HepG2 (cell line): ENCODE data around the gene STATH. TPM values are rescaled to one million over a fixed set of nuclear protein-coding genes. Genes with fewer than 3 reads are reported as not detected.

Source experiments
- ADNP ChIP-seq: sonication (generic); formaldehyde crosslinking; IDR thresholded peaks from 2 replicates; pipeline ENCODE4 v1.4.0; 2020; ENCODE audit warnings: missing genetic modification reagents
- AFF4 ChIP-seq: sonication (generic); formaldehyde crosslinking; IDR thresholded peaks from 2 replicates; pipeline ENCODE4 v1.4.0; 2020; ENCODE audit warnings: missing genetic modification reagents
- BORCS8-MEF2B ChIP-seq: sonication (generic); formaldehyde crosslinking; IDR thresholded peaks from 2 replicates; pipeline ENCODE4 v1.8.0; 2022; ENCODE audit warnings: mild to moderate bottlenecking, missing genetic modification reagents
- CBFB ChIP-seq: sonication (generic); formaldehyde crosslinking; IDR thresholded peaks from 2 replicates; pipeline ENCODE4 v1.4.0; 2020; ENCODE audit warnings: missing genetic modification reagents
- CBX1 ChIP-seq: IDR thresholded peaks from one replicate; pipeline ENCODE4 v1.6.1; 2016; ENCODE audit warnings: antibody characterized with exemption, low read depth
- DDIT3 ChIP-seq: sonication (generic); formaldehyde crosslinking; IDR thresholded peaks from 2 replicates; pipeline ENCODE4 v1.4.0; 2020; ENCODE audit warnings: mild to moderate bottlenecking, missing genetic modification reagents
- EHMT2 ChIP-seq: fragments of 200-600 bp; sonication (generic); IDR thresholded peaks from 2 replicates; pipeline ENCODE4 v1.7.0; 2017; ENCODE audit warnings: antibody characterized with exemption, low read depth, low read length, borderline replicate concordance
- GLI4 ChIP-seq: sonication (generic); formaldehyde crosslinking; IDR thresholded peaks from 2 replicates; pipeline ENCODE4 v1.5.1; 2020; ENCODE audit warnings: missing genetic modification reagents, mild to moderate bottlenecking, moderate library complexity, borderline replicate concordance
- HOXA9 ChIP-seq: sonication (generic); formaldehyde crosslinking; IDR thresholded peaks from 2 replicates; pipeline ENCODE4 v1.8.1; 2022; ENCODE audit warnings: missing genetic modification reagents, mild to moderate bottlenecking, moderate library complexity, borderline replicate concordance
- LCORL ChIP-seq, 2 experiments: fragments of 450-650 bp in 1 of 2; sonication (generic) in 1 of 2; formaldehyde crosslinking in 1 of 2; IDR thresholded peaks; 2 replicates each; pipeline versions ENCODE4 v1.5.0 to v1.6.1; 2017 to 2020; ENCODE audit warnings: antibody characterized with exemption in 1 of 2, missing genetic modification reagents in 1 of 2
- MED1 ChIP-seq: sonication (generic); formaldehyde crosslinking; IDR thresholded peaks from 2 replicates; pipeline ENCODE4 v1.4.0; 2020; ENCODE audit warnings: missing genetic modification reagents
- MXD1 ChIP-seq: sonication (generic); formaldehyde crosslinking; IDR thresholded peaks from 2 replicates; pipeline ENCODE4 v1.4.0; 2020; ENCODE audit warnings: mild to moderate bottlenecking, missing genetic modification reagents
- POGK ChIP-seq: sonication (generic); formaldehyde crosslinking; conservative IDR thresholded peaks from 2 replicates; pipeline ENCODE4 v1.8.0; 2022; ENCODE audit warnings: mild to moderate bottlenecking, moderate library complexity, missing genetic modification reagents
- POLR2AphosphoS5 ChIP-seq: IDR thresholded peaks from 2 replicates; pipeline ENCODE4 v1.6.1; 2012; ENCODE audit warnings: low read depth, low read length
- RCOR2 ChIP-seq: IDR thresholded peaks from 2 replicates; pipeline ENCODE4 v1.6.1; 2016; ENCODE audit warnings: missing biosample characterization, missing genetic modification reagents
- SAP130 ChIP-seq: IDR thresholded peaks from 2 replicates; pipeline ENCODE4 v1.6.1; 2016; ENCODE audit warnings: low read depth
- TBX2 ChIP-seq: sonication (generic); formaldehyde crosslinking; IDR thresholded peaks from 2 replicates; pipeline ENCODE4 v1.5.0; 2020; ENCODE audit warnings: missing genetic modification reagents, mild to moderate bottlenecking, borderline replicate concordance
- ZC3H13 ChIP-seq: sonication (generic); formaldehyde crosslinking; IDR thresholded peaks from 2 replicates; pipeline ENCODE4 v1.8.1; 2023; ENCODE audit warnings: mild to moderate bottlenecking, missing genetic modification reagents, moderate library complexity
- ZMAT3 ChIP-seq: sonication (generic); formaldehyde crosslinking; conservative IDR thresholded peaks from 2 replicates; pipeline ENCODE4 v1.7.0; 2021; ENCODE audit warnings: missing genetic modification reagents
- ZMYM2 ChIP-seq: sonication (generic); formaldehyde crosslinking; IDR thresholded peaks from 2 replicates; pipeline ENCODE4 v1.8.0; 2022; ENCODE audit warnings: mild to moderate bottlenecking, missing genetic modification reagents
- ZMYM4 ChIP-seq: sonication (generic); formaldehyde crosslinking; IDR thresholded peaks from 2 replicates; pipeline ENCODE4 v1.8.1; 2023; ENCODE audit warnings: mild to moderate bottlenecking, missing genetic modification reagents
- ZNF331 ChIP-seq: sonication (generic); formaldehyde crosslinking; IDR thresholded peaks from 2 replicates; pipeline ENCODE4 v1.4.0; 2020; ENCODE audit warnings: missing genetic modification reagents
- polyA plus RNA-seq, 8 experiments: library from polyadenylated mRNA; depleted of rRNA in 3 of 8; stranded (reverse) in 7 of 8; unstranded in 1 of 8; fragments of >200 nt; fragmentation: Illumina TruSeq in 4 of 8; extraction: Trizol in 4 of 8; gene quantifications; 2 replicates each; pipeline versions ENCODE4 v1.2.1 to v1.2.3, GENCODE V29; 2011 to 2016; ENCODE audit warnings: low read depth in 4 of 8, missing spikeins in 1 of 8, mixed read lengths in 1 of 8; ENCODE audit not compliant: insufficient read depth in 1 of 8
- total RNA-seq, 5 experiments: library from RNA; depleted of rRNA; stranded (reverse); fragments of >200 nt; fragmentation: Illumina TruSeq; extraction: Trizol; gene quantifications; 2 replicates each; pipeline ENCODE4 v1.2.3, GENCODE V29; 2016; ENCODE audit warnings: low read depth in 1 of 5

The STATH gene
- total and polyA plus RNA-seq, 2 of the 13 experiments (the other 11 are each of a cell fraction or from before 2014, with no cell fraction given) = not detected

GRCh38 chr4:69984030-69984443 is 11.7 kb upstream of the STATH start (continued):
- TF ChIP-seq DDIT3 = no peak
- TF ChIP-seq ZMAT3 (CRISPR knock-in tag) = no peak
- no peak for TF ChIP-seq HOXA9 (CRISPR knock-in tag)
- no peak for TF ChIP-seq TBX2 (CRISPR knock-in tag)
- TF ChIP-seq SAP130 = peak; percentile 52; the same call in 1 of the 2 replicates
- TF ChIP-seq CBFB (CRISPR knock-in tag) = no peak
- TF ChIP-seq ZC3H13 (CRISPR knock-in tag) = no peak
- peak; percentile 95 for TF ChIP-seq ZMYM4 (CRISPR knock-in tag)
- TF ChIP-seq POLR2AphosphoS5 = no peak
- TF ChIP-seq EHMT2 = no peak
- no peak for TF ChIP-seq LCORL (IDR thresholded peaks at IDR 0.05)
- peak; percentile 50; the same call in 1 of the 2 replicates for TF ChIP-seq LCORL (CRISPR knock-in tag; IDR thresholded peaks at IDR 0.05)
- TF ChIP-seq CBX1 = no peak
- TF ChIP-seq RCOR2 (CRISPR knock-in tag) = peak; percentile 35; the same call in 1 of the 2 replicates
- no peak for TF ChIP-seq AFF4 (CRISPR knock-in tag)
- TF ChIP-seq ADNP (CRISPR knock-in tag) = no peak
- no peak for TF ChIP-seq GLI4 (CRISPR knock-in tag)
- peak; percentile 60 for TF ChIP-seq MED1 (CRISPR knock-in tag)
- peak; percentile 61; the same call in 1 of the 2 replicates for TF ChIP-seq ZNF331
- 0 out of 2 replicates have a peak, but pooled peaks have one; percentile 54 for TF ChIP-seq ZMYM2 (CRISPR knock-in tag)
- no peak for TF ChIP-seq MXD1 (CRISPR knock-in tag)
- no peak for TF ChIP-seq BORCS8-MEF2B
- TF ChIP-seq POGK = no peak
